Measurements from ENCODE around the gene CCDC174.

DNA sequence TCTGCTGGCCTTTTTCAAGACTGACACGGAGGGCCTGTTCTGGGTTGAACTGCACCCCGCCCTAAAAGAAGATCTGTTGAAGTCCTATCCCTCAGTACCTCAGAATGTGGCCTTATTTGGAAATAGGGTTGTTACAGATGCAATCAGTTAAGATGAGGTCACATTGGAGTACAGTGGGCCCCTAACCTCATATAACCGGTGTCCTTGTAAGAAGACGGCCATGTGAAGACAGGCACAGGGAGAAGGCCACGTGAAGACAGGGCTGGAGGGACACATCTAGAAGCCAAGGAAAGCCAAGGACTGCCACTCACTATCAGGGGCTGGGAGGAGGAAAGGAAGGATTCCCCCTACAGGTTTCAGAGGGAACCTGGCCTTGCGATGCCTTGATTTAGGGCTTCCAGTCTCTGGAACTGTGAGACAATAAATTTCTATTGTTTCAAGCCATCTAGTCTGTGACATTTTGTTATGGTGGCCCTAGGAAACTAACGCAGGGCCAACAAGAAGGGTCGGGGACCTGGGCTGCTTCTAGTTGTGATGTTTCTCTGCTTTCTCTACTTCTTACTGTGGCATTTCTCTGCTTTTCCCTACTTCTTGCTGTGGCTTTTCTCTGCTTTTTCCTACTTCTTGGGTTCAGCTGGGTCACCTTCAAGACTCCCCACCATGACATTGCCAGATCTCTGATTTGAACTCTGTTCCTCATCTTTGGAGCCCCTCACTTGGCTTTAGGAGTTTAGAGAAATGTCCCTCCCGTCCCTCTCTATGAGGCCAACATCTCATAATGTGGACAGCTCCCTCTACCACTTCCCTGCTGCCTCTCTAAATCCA lies 4.8 kb upstream of the CCDC174 start:
- no peak for TF ChIP-seq POLR2AphosphoS5 (IDR thresholded peaks at IDR 0.05; ENCODE audit: low read depth, low read length)
- no peak for TF ChIP-seq TAF1 (IDR thresholded peaks at IDR 0.05; ENCODE audit: borderline replicate concordance, insufficient read depth, low read length)
- TF ChIP-seq SIN3A (IDR thresholded peaks at IDR 0.05; ENCODE audit: borderline replicate concordance, insufficient read depth, low read length), result no peak
